ENCODE results near the gene PXYLP1. TPM values are rescaled to one million over a fixed set of nuclear protein-coding genes. Genes with fewer than 3 reads are reported as not detected.

PXYLP1 gene
- total and polyA plus RNA-seq, 10 of the 15 experiments (the other 5 are each of a cell fraction or from before 2014, with no cell fraction given): 0.06 to 1.7 (median 0.35) TPM

GRCh38 chr3:141259821-141260629 is 28.4 kb downstream of the PXYLP1 start:
- 56% methylated on average over 15 of the region's 15 CpGs for WGBS (ENCODE audit: insufficient coverage, insufficient replicate concordance, low lambda C conversion rate, missing lambda C conversion rate)
- no peak overlapping the region for H3K4me2 ChIP-seq (ENCODE audit: control insufficient read depth, insufficient read depth)
- no peak overlapping the region for H3K9ac ChIP-seq (ENCODE audit: control insufficient read depth, insufficient read depth, low read length)
- H3K27ac ChIP-seq (ENCODE audit: control insufficient read depth, insufficient read depth): no peak overlapping the region
- H3K9me3 ChIP-seq (replicated peaks; ENCODE audit: control insufficient read depth, insufficient read depth, low read length): no peaks in the 10 kb centered on the region
- H3K4me1 ChIP-seq (ENCODE audit: control insufficient read depth, insufficient read depth, low read length): no peaks in the 10 kb centered on the region
- ChIA-PET CTCF (no interaction called here), RAD21 (ENCODE audit: unreplicated experiment) (no interaction called here), SMC1A (ENCODE audit: uncharacterized antibody, unreplicated experiment) (no interaction called here), POLR2A (no interaction called here)
- no peak overlapping the region for H3K4me3 ChIP-seq
- TF ChIP-seq NR2F1 (conservative IDR thresholded peaks at IDR 0.05) (no peak), BRCA1 (IDR thresholded peaks at IDR 0.05; ENCODE audit: low read depth, low read length) (no peak), KAT2A (conservative IDR thresholded peaks at IDR 0.05; ENCODE audit: control insufficient read depth, low read depth, low read length) (no peak), BMI1 (IDR thresholded peaks at IDR 0.05; ENCODE audit: borderline replicate concordance) (no peak), NRF1 (conservative IDR thresholded peaks at IDR 0.05; ENCODE audit: low read depth, low read length) (no peak), STAT1 (conservative IDR thresholded peaks at IDR 0.05) (no peak), HDGF (IDR thresholded peaks at IDR 0.05) (no peak), ZBTB4 (CRISPR knock-in tag; IDR thresholded peaks at IDR 0.05) (no peak), RBBP5 (conservative IDR thresholded peaks at IDR 0.05) (no peak), ASH2L (IDR thresholded peaks at IDR 0.05; ENCODE audit: borderline replicate concordance, low read depth) (no peak), FOXK2 (IDR thresholded peaks at IDR 0.05) (no peak), RB1 (IDR thresholded peaks at IDR 0.05; ENCODE audit: borderline replicate concordance) (no peak), POLR2A (IDR thresholded peaks at IDR 0.05; ENCODE audit: low read depth, low read length) (no peak), RFX5 (IDR thresholded peaks at IDR 0.05; ENCODE audit: low read depth, low read length) (no peak), JUNB (IDR thresholded peaks at IDR 0.05) (no peak), NFYB (IDR thresholded peaks at IDR 0.05; ENCODE audit: insufficient read depth, low read depth, low read length) (no peak), IRF3 (IDR thresholded peaks at IDR 0.05) (no peak), IKZF1 (conservative IDR thresholded peaks at IDR 0.05) (no peak)
- no peak for FAIRE-seq
- no peak for DNase-seq (ENCODE audit: low read depth, low spot score)
- ATAC-seq: no peak
- H4K20me1 ChIP-seq (ENCODE audit: control insufficient read depth, insufficient read depth): no peaks in the 10 kb centered on the region
- in situ Hi-C loops (cut with MboI): no loop called here
- no TSS peak for BruUV-seq (replicated peaks)
- no peaks in the 10 kb centered on the region for H3K79me2 ChIP-seq (ENCODE audit: control insufficient read depth, insufficient read depth, low read length)
- no peaks in the 10 kb centered on the region for H3K27me3 ChIP-seq (replicated peaks in 1 of 2; ENCODE audit: control insufficient read depth in 2 of 2, insufficient read depth in 2 of 2, low read length in 1 of 2)
- intact Hi-C loops (cut with micrococcal nuclease; ENCODE audit: unreplicated experiment): no loop called here
- H3K36me3 ChIP-seq (ENCODE audit: control insufficient read depth in 2 of 2, insufficient read depth in 2 of 2, low read length in 1 of 2): no peaks in the 10 kb centered on the region
- H2AFZ ChIP-seq (ENCODE audit: control insufficient read depth, low read depth, low read length): no peak overlapping the region

All from GM12878 (cell line).